Activated CD4-positive, alpha-beta T cell treated with anti-CD3 and anti-CD28 coated beads for 48 hours (primary cell): Measurements from ENCODE around the gene ACTL7B.
A peak's percentile ranks its signal among the peaks of the same experiment; 100 is the strongest.
"Not testable (repeated sequence)": the region's sequence is repeated elsewhere in the genome, so short reads cannot be mapped to it uniquely, and the experiment has no call there.

ENCODE experiments used
- DNase-seq: peaks from one replicate; pipeline ENCODE4 v3.0.0-alpha.2; 2020

ACTL7B gene

GRCh38 chr9:108855888-108856287 lies at the start of gene ACTL7B:
Gene ACTL7B, minus strand, starts transcription at chr9:108855986. Its CDS starts 56 bp downstream, at chr9:108855930.
- no peak for DNase-seq

GRCh38 chr9:108905494-108905893 lies 49.7 kb upstream of the ACTL7B start:
- no peak for DNase-seq

GRCh38 chr9:108904161-108904560 lies 48.4 kb upstream of the ACTL7B start:
- DNase-seq: no peak

GRCh38 chr9:108903420-108904103 lies 47.8 kb upstream of the ACTL7B start:
- DNase-seq: no peak

GRCh38 chr9:108900176-108900575 lies 44.4 kb upstream of the ACTL7B start:
- no peak for DNase-seq

- not testable (repeated sequence) for DNase-seq
Observed at GRCh38 chr9:108899023-108899695, 43.4 kb upstream of the ACTL7B start.

GRCh38 chr9:108897324-108898096 lies 41.7 kb upstream of the ACTL7B start:
- DNase-seq: no peak

- DNase-seq: no peak
Observed at GRCh38 chr9:108894225-108894997, 38.6 kb upstream of the ACTL7B start.

- no peak for DNase-seq
Observed at GRCh38 chr9:108889649-108890067, 33.9 kb upstream of the ACTL7B start.

- DNase-seq: not testable (repeated sequence)
Observed at GRCh38 chr9:108886594-108887271, 30.9 kb upstream of the ACTL7B start.

- peak; percentile 77 for DNase-seq
Observed at GRCh38 chr9:108885643-108886348, 30.0 kb upstream of the ACTL7B start.

- no peak for DNase-seq
Observed at GRCh38 chr9:108884701-108885100, 28.9 kb upstream of the ACTL7B start.

GRCh38 chr9:108883085-108883484 lies 27.3 kb upstream of the ACTL7B start:
- no peak for DNase-seq

- DNase-seq: no peak
Observed at GRCh38 chr9:108882052-108882888, 26.5 kb upstream of the ACTL7B start.

- DNase-seq: no peak
Observed at GRCh38 chr9:108880738-108881316, 25.0 kb upstream of the ACTL7B start.

- DNase-seq: no peak
Observed at GRCh38 chr9:108877524-108877923, 21.7 kb upstream of the ACTL7B start.

GRCh38 chr9:108876425-108876824 lies 20.6 kb upstream of the ACTL7B start:
- no peak for DNase-seq

- no peak for DNase-seq
Observed at GRCh38 chr9:108874058-108874788, 18.4 kb upstream of the ACTL7B start.

- no peak for DNase-seq
Observed at GRCh38 chr9:108869092-108869725, 13.4 kb upstream of the ACTL7B start.
